DOHH2 (cell line): Measurements from ENCODE around the gene TUBD1.

ENCODE experiments used
- H3F3A ChIP-seq: fragments of 200-600 bp; sonication (generic), shearing (Covaris generic); 2 replicates; pipeline ENCODE4 v1.6.0; 2016; ENCODE audit warnings: antibody characterized with exemption, mild to moderate bottlenecking; ENCODE audit not compliant: control insufficient read depth, insufficient read depth
- H3K27ac ChIP-seq: fragments of 200-600 bp; sonication (generic); 2 replicates; pipeline ENCODE4 v1.5.1; 2014; ENCODE audit warnings: low read depth, mild to moderate bottlenecking, low read length, moderate library complexity
- H3K27me3 ChIP-seq: fragments of 200-600 bp; sonication (generic); 2 replicates; pipeline ENCODE4 v1.6.1; 2014; ENCODE audit warnings: mild to moderate bottlenecking, low read length, mixed read lengths; ENCODE audit not compliant: control insufficient read depth
- H3K36me3 ChIP-seq: fragments of 200-600 bp; sonication (generic); 2 replicates; pipeline ENCODE4 v1.6.1; 2014; ENCODE audit warnings: mild to moderate bottlenecking, low read length, moderate library complexity, mixed read lengths; ENCODE audit not compliant: control insufficient read depth
- H3K4me1 ChIP-seq: fragments of 200-600 bp; sonication (generic); 2 replicates; pipeline ENCODE4 v1.6.1; 2014; ENCODE audit warnings: mild to moderate bottlenecking, low read length, mixed read lengths; ENCODE audit not compliant: control insufficient read depth
- H3K4me2 ChIP-seq: fragments of 200-600 bp; sonication (generic); 2 replicates; pipeline ENCODE4 v1.6.0; 2014; ENCODE audit warnings: mild to moderate bottlenecking, low read length, moderate library complexity
- H3K4me3 ChIP-seq: fragments of 200-600 bp; sonication (generic); 2 replicates; pipeline ENCODE4 v1.5.1; 2014; ENCODE audit warnings: mild to moderate bottlenecking, low read length, mixed read lengths
- H3K79me2 ChIP-seq: fragments of 200-600 bp; sonication (generic); 2 replicates; pipeline ENCODE4 v1.6.1; 2014; ENCODE audit warnings: mild to moderate bottlenecking, low read length, mixed read lengths; ENCODE audit not compliant: control insufficient read depth
- H3K9me2 ChIP-seq: fragments of 200-600 bp; sonication (generic); replicated peaks from 2 replicates; pipeline ENCODE4 v1.6.1; 2014; ENCODE audit warnings: mild to moderate bottlenecking, low read length, mixed read lengths; ENCODE audit not compliant: control insufficient read depth
- H3K9me3 ChIP-seq: fragments of 200-600 bp; sonication (generic); 2 replicates; pipeline ENCODE4 v1.6.1; 2014; ENCODE audit warnings: antibody characterized with exemption, low read length, mixed read lengths; ENCODE audit not compliant: control insufficient read depth, insufficient read depth
- H4K20me1 ChIP-seq: fragments of 200-600 bp; sonication (generic); 2 replicates; pipeline ENCODE4 v1.6.0; 2014; ENCODE audit warnings: low read depth, mild to moderate bottlenecking, antibody characterized with exemption, low read length, moderate library complexity; ENCODE audit not compliant: control insufficient read depth, insufficient read depth
- EZH2phosphoT487 ChIP-seq: fragments of 200-600 bp; sonication (generic); IDR thresholded peaks from 2 replicates; pipeline ENCODE4 v1.6.1; 2017; ENCODE audit warnings: borderline replicate concordance, mild to moderate bottlenecking, antibody characterized with exemption, low read length, moderate library complexity, mixed read lengths
- TF ChIP-seq, protein P1 (sequence below): fragments of 200-600 bp; sonication (generic); IDR thresholded peaks from one replicate; pipeline ENCODE4 v1.5.1; 2014; ENCODE audit warnings: antibody characterized with exemption, mild to moderate bottlenecking, low read depth, low read length; ENCODE audit not compliant: poor library complexity, severe bottlenecking

Gene TUBD1

DNA sequence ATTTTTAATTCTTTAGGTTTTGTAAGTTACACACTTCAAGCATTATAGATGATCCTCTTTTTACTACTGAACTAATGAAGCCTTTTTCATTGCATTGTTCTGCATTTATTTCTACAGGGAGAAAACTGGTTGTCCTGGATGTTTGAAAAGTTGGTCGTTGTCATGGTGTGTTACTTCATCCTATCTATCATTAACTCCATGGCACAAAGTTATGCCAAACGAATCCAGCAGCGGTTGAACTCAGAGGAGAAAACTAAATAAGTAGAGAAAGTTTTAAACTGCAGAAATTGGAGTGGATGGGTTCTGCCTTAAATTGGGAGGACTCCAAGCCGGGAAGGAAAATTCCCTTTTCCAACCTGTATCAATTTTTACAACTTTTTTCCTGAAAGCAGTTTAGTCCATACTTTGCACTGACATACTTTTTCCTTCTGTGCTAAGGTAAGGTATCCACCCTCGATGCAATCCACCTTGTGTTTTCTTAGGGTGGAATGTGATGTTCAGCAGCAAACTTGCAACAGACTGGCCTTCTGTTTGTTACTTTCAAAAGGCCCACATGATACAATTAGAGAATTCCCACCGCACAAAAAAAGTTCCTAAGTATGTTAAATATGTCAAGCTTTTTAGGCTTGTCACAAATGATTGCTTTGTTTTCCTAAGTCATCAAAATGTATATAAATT, 53.0 kb downstream of the TUBD1 start:
- Histone ChIP-seq H3K9me3 (no peaks in the 10 kb centered on the region), H4K20me1 (no peaks in the 10 kb centered on the region), H3K4me1 (peaks cover 59% of the 10 kb centered on the region), H3K4me3 (peak overlapping the region; percentile 90), H3F3A (peaks cover 16% of the 10 kb centered on the region), H3K4me2 (peak overlapping the region; percentile 73), H3K79me2 (peaks cover 67% of the 10 kb centered on the region), H3K27me3 (no peaks in the 10 kb centered on the region), H3K9me2 (no peaks in the 10 kb centered on the region), H3K36me3 (peaks cover 37% of the 10 kb centered on the region), H3K27ac (peak overlapping the region; percentile 5)
- TF ChIP-seq, protein P1, sequence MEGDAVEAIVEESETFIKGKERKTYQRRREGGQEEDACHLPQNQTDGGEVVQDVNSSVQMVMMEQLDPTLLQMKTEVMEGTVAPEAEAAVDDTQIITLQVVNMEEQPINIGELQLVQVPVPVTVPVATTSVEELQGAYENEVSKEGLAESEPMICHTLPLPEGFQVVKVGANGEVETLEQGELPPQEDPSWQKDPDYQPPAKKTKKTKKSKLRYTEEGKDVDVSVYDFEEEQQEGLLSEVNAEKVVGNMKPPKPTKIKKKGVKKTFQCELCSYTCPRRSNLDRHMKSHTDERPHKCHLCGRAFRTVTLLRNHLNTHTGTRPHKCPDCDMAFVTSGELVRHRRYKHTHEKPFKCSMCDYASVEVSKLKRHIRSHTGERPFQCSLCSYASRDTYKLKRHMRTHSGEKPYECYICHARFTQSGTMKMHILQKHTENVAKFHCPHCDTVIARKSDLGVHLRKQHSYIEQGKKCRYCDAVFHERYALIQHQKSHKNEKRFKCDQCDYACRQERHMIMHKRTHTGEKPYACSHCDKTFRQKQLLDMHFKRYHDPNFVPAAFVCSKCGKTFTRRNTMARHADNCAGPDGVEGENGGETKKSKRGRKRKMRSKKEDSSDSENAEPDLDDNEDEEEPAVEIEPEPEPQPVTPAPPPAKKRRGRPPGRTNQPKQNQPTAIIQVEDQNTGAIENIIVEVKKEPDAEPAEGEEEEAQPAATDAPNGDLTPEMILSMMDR, result no peak
- TF ChIP-seq EZH2phosphoT487, result no peak

DNA sequence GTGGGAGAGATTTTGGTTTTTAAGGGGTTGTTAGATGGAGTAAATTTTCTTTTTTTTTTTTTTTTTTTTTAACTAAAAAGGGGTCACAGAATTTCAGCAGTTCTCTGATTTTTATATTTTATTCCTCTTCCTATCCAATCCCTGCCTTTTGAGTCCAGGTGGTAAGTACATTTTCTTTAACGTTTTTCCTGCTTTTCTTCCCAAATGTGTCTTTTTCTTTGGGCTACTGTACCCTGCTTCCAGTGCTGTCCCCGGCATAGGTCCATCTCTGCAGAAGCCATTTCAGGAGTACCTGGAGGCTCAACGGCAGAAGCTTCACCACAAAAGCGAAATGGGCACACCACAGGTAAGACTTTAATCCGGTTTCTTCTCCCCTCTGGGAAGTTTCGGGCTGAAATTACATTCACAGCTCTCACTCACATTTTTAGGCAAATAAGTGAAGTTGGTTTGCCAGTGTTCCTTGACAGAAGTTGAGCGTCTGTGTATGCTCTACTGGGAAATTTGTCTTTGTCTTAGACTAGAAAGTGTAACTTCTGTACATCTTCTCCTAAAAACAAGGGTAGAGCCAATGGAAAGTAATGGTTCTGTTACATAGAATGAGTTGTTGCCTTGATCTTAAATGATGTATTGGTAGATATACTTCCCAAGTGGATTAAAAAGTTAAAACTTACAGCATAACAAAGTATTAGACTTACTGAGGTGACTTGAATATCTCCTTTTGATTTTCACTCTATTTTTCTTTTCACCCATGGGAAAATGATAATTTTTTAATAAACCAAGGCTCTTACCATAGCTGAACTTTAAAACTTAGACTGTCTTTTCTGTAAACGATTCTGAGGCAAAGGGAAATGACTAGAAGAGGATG, 54.5 kb downstream of the TUBD1 start:
- Histone ChIP-seq H3K4me1 (peaks cover 59% of the 10 kb centered on the region), H3K79me2 (peaks cover 56% of the 10 kb centered on the region), H3K4me2 (peak overlapping the region; percentile 73), H3K36me3 (peaks cover 37% of the 10 kb centered on the region), H3K27ac (peak overlapping the region; percentile 81), H3K27me3 (no peaks in the 10 kb centered on the region), H3K4me3 (peak overlapping the region; percentile 90), H3K9me2 (no peaks in the 10 kb centered on the region), H4K20me1 (no peaks in the 10 kb centered on the region), H3F3A (peaks cover 17% of the 10 kb centered on the region), H3K9me3 (no peaks in the 10 kb centered on the region)
- no peak for TF ChIP-seq EZH2phosphoT487

DNA sequence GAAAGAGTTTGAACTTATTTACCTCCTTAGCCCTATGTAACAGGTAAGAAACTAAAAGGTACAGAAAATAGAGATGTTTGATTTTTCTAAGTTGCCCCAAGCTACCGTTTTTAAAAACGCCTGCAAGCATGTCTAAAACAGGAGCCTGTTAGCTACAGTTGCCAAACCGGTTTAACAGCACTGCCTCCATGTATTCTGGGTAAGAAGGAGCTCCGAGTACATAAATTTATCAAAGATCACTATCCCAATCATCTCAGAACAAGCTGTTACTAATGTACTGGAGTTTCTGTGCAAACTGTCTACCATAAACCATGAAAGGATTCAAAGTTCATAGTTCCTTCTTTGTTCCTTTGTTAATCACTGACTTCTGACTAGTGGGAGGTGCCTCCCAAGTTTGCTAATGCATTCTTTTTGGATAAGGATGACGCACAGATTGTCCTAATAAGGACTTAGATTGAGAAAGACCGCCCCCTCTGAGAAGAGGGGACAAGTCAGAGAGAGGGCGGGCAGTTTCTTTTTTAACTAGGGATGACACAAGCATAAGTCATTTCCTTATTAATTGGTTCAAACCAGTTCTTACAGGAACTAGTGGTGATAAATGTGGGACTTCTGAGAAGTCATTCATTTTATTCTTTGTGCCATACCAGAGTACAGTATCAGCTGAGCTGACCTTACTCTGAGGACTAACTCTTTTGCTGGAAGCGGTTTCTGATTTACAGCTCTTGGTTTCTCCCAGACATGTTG, 55.3 kb downstream of the TUBD1 start:
- Histone ChIP-seq H3F3A (peaks cover 20% of the 10 kb centered on the region), H3K4me3 (peak overlapping the region; percentile 90), H3K27ac (peak overlapping the region; percentile 81), H3K9me3 (no peaks in the 10 kb centered on the region), H3K4me2 (peak overlapping the region; percentile 73), H3K27me3 (no peaks in the 10 kb centered on the region), H3K36me3 (peaks cover 37% of the 10 kb centered on the region), H3K9me2 (no peaks in the 10 kb centered on the region), H3K4me1 (peaks cover 62% of the 10 kb centered on the region), H3K79me2 (peaks cover 50% of the 10 kb centered on the region), H4K20me1 (no peaks in the 10 kb centered on the region)
- TF ChIP-seq, protein P1, result no peak
- no peak for TF ChIP-seq EZH2phosphoT487
